HG02943 (cell line): Measurements from ENCODE around the gene RBM25.
"Not testable (repeated sequence)": the region's sequence is repeated elsewhere in the genome, so short reads cannot be mapped to it uniquely, and the experiment has no call there.

Experiments used
- ATAC-seq: cut with Tn5 transposase; IDR thresholded peaks from one replicate; pipeline ENCODE4 v1.9.1; 2021; ENCODE audit warnings: mild to moderate bottlenecking, low read depth, moderate library complexity; ENCODE audit not compliant: unreplicated experiment

RBM25 gene

DNA sequence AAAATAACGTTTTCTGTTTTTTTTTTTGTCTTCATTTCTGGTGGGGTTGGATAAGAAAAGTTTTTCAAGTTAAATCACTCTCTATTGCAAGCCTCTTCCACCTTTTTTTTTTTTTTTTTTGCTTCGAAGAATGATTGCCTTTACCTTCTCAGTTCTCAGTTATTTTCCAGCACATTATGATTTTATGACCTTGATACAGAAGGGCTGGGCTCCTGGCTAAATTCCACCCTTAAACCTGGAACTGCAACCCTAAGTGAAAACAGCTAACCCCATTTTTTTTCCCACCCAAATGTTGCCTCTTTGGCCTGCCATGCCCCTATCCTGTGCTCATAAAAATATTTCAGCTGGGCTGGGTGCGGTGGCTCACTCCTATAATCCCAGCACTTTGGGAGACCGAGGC is 109.4 kb downstream of the RBM25 start:
- no peak for ATAC-seq

DNA sequence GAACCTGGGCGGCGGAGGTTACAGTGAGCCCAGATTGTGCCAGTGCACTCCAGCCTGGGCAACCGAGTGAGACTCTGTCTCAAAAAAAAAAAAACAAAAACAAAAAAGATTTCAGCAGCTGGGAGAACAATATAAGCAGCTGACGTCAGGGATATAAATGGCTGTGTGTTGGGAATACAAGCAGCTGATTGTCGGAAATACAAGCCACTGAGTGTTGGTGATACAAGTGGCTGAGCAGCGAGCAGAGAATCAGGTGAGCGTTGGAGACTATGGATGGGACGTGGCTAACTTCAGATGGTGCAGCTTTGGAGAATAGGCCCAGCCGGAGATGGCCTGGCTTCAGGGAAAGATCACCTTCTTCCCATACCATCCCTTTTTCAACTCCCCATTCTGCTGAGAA is 109.9 kb downstream of the RBM25 start:
- ATAC-seq, result no peak

DNA sequence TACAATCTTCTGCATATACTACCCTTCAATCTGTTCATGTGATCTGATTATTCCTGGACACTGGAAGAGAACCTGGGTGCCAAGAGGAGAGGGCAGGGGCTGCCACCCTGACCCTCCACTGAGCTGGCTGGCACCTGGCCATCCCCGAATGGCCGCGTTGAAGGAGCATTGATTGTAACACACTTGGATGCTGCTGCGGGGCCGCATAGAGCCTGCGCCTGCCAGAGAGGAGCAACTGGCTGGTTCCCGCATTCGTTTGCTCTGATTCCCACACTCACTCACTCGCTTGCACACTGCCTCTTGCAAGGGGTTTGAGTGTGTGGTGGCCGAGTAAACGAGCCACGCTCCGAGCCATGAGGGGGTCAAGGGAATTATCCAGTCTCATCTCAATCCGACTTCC is 110.4 kb downstream of the RBM25 start:
- no peak for ATAC-seq

DNA sequence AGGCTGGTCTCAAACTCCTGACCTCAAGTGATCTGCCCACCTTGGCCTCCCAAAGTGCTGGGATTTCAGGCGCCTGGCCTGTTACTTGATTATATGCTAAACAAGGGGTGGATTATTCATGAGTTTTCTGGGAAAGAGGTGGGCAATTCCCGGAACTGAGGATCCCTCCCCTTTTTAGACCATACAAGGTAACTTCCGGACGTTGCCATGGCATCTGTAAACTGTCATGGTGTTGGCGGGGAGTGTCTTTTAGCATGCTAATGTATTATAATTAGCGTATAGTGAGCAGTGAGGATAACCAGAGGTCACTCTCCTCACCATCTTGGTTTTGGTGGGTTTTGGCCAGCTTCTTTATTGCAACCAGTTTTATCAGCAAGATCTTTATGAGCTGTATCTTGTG is 111.5 kb downstream of the RBM25 start:
- not testable (repeated sequence) for ATAC-seq

DNA sequence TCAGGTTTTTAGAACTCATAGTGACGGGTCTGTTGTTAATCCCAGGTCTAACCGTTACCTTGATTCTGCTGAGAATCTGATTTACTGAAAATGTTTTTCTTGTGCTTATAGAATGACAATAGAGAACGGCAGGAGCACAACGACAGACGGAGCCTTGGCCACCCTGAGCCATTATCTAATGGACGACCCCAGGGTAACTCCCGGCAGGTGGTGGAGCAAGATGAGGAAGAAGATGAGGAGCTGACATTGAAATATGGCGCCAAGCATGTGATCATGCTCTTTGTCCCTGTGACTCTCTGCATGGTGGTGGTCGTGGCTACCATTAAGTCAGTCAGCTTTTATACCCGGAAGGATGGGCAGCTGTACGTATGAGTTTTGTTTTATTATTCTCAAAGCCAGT is 112.4 kb downstream of the RBM25 start:
- no peak for ATAC-seq

DNA sequence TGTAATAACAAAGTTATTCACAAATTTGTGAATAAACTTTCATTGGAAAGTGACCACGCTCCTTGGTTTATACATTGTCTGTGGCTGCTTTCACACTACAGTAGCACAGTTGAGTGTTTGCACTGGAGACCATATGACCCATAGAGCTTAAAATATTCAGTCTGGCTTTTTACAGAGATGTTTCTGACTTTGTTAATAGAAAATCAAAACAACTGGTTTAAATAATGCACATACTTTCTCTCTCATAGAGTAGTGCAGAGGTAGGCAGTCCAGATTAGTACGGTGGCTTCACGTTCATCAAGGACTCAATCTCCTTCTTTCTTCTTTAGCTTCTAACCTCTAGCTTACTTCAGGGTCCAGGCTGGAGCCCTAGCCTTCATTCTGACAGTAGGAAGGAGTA is 114.2 kb downstream of the RBM25 start:
- no peak for ATAC-seq

DNA sequence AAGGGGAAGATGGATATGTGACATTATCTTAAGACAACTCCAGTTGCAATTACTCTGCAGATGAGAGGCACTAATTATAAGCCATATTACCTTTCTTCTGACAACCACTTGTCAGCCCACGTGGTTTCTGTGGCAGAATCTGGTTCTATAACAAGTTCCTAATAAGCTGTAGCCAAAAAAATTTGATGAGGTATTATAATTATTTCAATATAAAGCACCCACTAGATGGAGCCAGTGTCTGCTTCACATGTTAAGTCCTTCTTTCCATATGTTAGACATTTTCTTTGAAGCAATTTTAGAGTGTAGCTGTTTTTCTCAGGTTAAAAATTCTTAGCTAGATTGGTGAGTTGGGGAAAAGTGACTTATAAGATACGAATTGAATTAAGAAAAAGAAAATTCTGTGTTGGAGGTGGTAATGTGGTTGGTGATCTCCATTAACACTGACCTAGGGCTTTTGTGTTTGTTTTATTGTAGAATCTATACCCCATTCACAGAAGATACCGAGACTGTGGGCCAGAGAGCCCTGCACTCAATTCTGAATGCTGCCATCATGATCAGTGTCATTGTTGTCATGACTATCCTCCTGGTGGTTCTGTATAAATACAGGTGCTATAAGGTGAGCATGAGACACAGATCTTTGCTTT is 114.9 kb downstream of the RBM25 start:
- ATAC-seq, result no peak
